Ishikawa (cell line): ENCODE measurements around the gene MARCOL.

ENCODE experiments used
- RAD21 ChIP-seq: IDR thresholded peaks from 2 replicates; pipeline ENCODE4 v1.6.1; 2012; ENCODE audit warnings: low read depth
- REST ChIP-seq: IDR thresholded peaks from 2 replicates; pipeline ENCODE4 v1.6.1; 2012; ENCODE audit warnings: low read depth, mild to moderate bottlenecking
- ZBTB7A ChIP-seq: IDR thresholded peaks from 2 replicates; pipeline ENCODE4 v1.6.1; 2012; ENCODE audit warnings: low read depth
- TF ChIP-seq, protein P1 (sequence below): IDR thresholded peaks from 2 replicates; pipeline ENCODE4 v1.6.1; 2012

DNA sequence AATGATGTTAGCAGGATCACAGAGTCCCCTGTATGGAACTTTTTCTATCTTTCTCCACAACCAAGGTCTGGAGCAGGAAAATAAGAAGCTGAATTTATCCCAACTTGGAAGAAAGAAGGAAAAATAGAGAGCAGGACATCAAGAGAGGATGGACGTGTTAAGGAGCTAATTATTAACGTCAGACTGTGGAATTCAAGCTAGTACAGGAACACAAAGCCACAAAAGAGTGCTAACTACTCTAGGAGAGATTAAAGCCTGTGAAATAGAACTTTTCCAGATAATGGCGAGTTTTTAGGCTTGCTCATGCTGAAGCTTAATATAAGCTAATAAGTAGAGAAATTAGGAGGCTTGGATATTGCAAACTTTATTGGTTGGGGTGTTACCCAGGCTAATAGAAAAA, 29.6 kb downstream of the MARCOL start:
- no peak for TF ChIP-seq ZBTB7A
- TF ChIP-seq REST: no peak
- TF ChIP-seq RAD21: no peak
- TF ChIP-seq, protein P1, sequence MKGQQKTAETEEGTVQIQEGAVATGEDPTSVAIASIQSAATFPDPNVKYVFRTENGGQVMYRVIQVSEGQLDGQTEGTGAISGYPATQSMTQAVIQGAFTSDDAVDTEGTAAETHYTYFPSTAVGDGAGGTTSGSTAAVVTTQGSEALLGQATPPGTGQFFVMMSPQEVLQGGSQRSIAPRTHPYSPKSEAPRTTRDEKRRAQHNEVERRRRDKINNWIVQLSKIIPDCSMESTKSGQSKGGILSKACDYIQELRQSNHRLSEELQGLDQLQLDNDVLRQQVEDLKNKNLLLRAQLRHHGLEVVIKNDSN: no peak
